Measurements from ENCODE around the gene PTPRN2.

The PTPRN2 gene

DNA sequence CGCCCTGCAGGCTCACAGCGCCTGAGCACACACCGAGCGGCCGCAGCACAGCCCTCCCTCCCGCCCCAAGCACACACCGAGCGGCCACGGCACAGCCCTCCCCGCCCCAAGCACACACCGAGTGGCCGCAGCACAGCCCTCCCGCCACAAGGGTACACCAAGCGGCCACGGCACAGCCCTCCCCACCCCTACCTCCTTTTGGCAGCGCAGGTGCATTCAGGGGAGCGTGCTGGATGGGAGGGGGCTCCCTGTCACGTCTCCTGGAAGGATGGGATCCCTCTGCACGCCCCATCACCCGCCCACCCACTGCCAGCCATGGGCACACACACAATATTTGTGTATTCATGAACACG lies 768.2 kb downstream of the PTPRN2 start:
- no peaks in the 10 kb centered on the region for H3K9me3 ChIP-seq (ENCODE audit: control insufficient read depth, insufficient read depth, low read length)
- H3K4me1 ChIP-seq (ENCODE audit: insufficient read depth, low read length) = no peaks in the 10 kb centered on the region
- no peaks in the 10 kb centered on the region for H3K36me3 ChIP-seq (ENCODE audit: insufficient read depth, low read length)
- H3K9ac ChIP-seq (ENCODE audit: low read depth, low read length) = no peak overlapping the region

DNA sequence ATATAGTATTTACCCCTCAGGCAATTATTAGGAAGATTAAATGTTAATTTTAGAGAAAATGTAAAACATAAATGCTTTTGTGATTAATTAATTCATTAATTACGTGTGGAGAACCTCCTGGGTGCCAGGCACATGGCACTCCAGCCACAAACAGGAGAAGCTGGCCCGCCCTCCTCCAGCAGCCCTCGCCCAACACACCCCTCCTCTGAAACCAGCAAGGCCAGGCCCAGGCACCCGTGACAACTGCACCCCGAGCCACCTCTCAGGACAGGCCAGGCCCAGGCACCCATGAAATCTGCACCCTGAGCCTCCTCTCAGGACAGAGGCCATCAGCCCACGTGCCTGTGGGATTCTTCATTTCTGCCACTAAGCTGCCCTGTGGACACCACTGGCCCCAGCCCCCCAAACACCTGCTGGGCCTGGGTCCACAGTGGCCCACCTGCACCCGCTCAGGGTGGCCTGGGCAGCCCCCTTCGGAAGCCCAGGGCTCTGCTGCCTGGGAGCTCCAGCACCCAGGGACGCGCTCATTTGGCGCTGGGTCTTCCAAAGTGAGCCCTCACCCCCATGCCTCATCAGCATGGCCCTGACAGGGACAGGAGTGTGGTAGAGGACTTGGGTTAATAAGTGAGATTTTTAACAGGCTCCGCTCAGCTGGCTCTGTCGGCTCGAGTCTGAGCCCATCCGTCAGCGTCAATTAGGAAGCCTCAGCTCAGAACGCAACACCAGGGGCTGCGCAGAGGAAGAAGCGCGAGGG lies 768.7 kb downstream of the PTPRN2 start:
- Histone ChIP-seq H3K4me1 (ENCODE audit: insufficient read depth, low read length) (no peaks in the 10 kb centered on the region), H3K9me3 (ENCODE audit: control insufficient read depth, insufficient read depth, low read length) (no peaks in the 10 kb centered on the region), H3K36me3 (ENCODE audit: insufficient read depth, low read length) (no peaks in the 10 kb centered on the region), H3K9ac (ENCODE audit: low read depth, low read length) (no peak overlapping the region)

DNA sequence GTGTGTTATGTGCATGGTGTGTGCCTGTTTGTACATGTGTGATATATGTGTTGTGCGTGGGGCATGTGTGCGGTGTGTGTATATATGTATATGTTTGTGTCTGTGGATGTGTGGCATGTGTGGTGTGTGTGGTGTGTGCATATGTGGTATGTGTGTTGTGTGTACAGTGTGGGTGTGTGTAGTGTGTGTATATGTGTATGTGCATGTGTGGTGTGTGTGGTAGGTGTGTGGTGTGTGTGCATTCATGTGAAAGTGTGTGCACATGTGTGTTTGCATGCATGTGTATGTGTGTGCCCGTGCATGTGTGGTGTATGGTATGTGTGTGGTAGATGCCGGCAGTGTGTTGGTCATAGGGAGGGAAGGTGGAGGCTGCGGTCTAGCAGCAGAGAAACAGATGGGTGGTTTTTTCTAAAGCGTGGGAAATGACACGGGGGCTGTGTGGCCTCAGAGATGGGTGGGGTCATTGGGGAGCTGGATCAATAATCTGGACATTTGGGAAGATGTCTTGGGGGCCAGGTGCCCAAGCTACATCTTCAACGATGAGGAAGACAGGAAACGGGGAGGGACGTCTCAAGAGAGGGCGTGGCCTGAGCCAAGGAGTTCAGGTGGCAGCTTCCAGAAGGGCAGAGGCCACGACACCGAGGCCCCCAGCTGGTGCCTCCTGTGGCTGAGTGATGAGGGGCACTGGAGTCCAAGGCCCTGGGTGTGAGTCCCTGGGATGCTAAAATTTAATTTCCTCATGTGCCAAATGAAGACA lies 769.5 kb downstream of the PTPRN2 start:
- H3K9ac ChIP-seq (ENCODE audit: low read depth, low read length) = no peak overlapping the region
- H3K9me3 ChIP-seq (ENCODE audit: control insufficient read depth, insufficient read depth, low read length) = no peaks in the 10 kb centered on the region
- no peaks in the 10 kb centered on the region for H3K4me1 ChIP-seq (ENCODE audit: insufficient read depth, low read length)
- no peaks in the 10 kb centered on the region for H3K36me3 ChIP-seq (ENCODE audit: insufficient read depth, low read length)

DNA sequence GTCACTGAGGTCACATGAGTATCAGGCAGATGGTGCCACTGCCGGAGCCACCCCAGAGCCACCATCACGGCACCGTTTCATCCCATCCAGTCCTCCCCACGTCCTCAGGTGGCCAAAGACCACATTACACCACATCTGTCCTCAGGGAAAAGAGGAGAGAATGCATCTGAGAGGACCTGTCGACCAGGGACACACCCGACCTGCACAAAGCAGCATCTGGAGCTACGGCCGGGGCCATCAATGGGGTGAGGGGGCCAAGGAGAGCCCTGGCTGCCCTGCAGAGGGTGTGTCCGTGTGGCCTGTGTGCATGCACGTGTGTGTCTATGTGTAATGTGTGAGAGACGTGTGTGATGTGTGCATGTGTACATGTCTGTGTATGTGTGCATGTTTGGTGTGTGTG lies 770.2 kb downstream of the PTPRN2 start:
- no peak overlapping the region for H3K9ac ChIP-seq (ENCODE audit: low read depth, low read length)
- no peaks in the 10 kb centered on the region for H3K36me3 ChIP-seq (ENCODE audit: insufficient read depth, low read length)
- no peaks in the 10 kb centered on the region for H3K4me1 ChIP-seq (ENCODE audit: insufficient read depth, low read length)
- H3K9me3 ChIP-seq (ENCODE audit: control insufficient read depth, insufficient read depth, low read length) = no peaks in the 10 kb centered on the region

GRCh38 chr7:157816526-157817250 lies 770.9 kb downstream of the PTPRN2 start:
- H3K9me3 ChIP-seq (ENCODE audit: control insufficient read depth, insufficient read depth, low read length) = no peaks in the 10 kb centered on the region
- H3K9ac ChIP-seq (ENCODE audit: low read depth, low read length) = no peak overlapping the region

DNA sequence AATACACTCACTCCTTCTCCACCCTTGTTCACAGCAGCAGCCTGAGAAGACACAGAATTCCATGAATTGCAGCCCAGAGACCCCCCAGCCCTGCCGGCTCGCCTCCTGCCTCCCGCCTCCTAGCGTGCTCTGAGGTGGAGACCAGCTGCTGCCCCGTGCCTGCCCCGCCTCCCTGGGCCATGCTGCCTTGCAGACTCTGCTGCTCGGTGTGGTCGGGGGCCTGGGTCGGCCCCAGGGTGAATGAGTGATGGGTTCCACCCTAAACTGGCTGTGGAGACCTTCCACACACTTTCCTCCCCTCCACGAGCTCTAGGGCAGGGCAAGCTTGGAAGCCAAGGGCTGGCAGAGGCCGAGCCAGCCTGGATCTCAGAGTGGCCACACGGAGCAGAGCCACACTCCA lies 771.5 kb downstream of the PTPRN2 start:
- no peak overlapping the region for H3K9ac ChIP-seq (ENCODE audit: low read depth, low read length)
- no peaks in the 10 kb centered on the region; the same call in 1 of the 2 replicates for H3K9me3 ChIP-seq (ENCODE audit: control insufficient read depth, insufficient read depth, low read length)
- H3K4me1 ChIP-seq (ENCODE audit: insufficient read depth, low read length) = no peaks in the 10 kb centered on the region
- no peaks in the 10 kb centered on the region for H3K36me3 ChIP-seq (ENCODE audit: insufficient read depth, low read length)

More at GRCh38 chr7:157816526-157817250, 770.9 kb downstream of the PTPRN2 start:
- Histone ChIP-seq H3K36me3 (ENCODE audit: insufficient read depth, low read length) (no peaks in the 10 kb centered on the region), H3K4me1 (ENCODE audit: insufficient read depth, low read length) (no peaks in the 10 kb centered on the region)

GRCh38 chr7:157815706-157816022 lies 772.0 kb downstream of the PTPRN2 start:
- no peaks in the 10 kb centered on the region for H3K36me3 ChIP-seq (ENCODE audit: insufficient read depth, low read length)
- H3K4me1 ChIP-seq (ENCODE audit: insufficient read depth, low read length) = no peaks in the 10 kb centered on the region
- H3K9ac ChIP-seq (ENCODE audit: low read depth, low read length) = no peak overlapping the region
- no peaks in the 10 kb centered on the region; the same call in 1 of the 2 replicates for H3K9me3 ChIP-seq (ENCODE audit: control insufficient read depth, insufficient read depth, low read length)

GRCh38 chr7:157814931-157815705 lies 772.5 kb downstream of the PTPRN2 start:
- Histone ChIP-seq H3K4me1 (ENCODE audit: insufficient read depth, low read length) (no peaks in the 10 kb centered on the region), H3K9me3 (ENCODE audit: control insufficient read depth, insufficient read depth, low read length) (no peaks in the 10 kb centered on the region; the same call in 1 of the 2 replicates)

GRCh38 chr7:157813741-157814661 lies 773.6 kb downstream of the PTPRN2 start:
- Histone ChIP-seq H3K9ac (ENCODE audit: low read depth, low read length) (no peak overlapping the region), H3K9me3 (ENCODE audit: control insufficient read depth, insufficient read depth, low read length) (peaks cover 5% of the 10 kb centered on the region; the same call in 1 of the 2 replicates), H3K36me3 (ENCODE audit: insufficient read depth, low read length) (no peaks in the 10 kb centered on the region), H3K4me1 (ENCODE audit: insufficient read depth, low read length) (no peaks in the 10 kb centered on the region)

More at GRCh38 chr7:157814931-157815705, 772.5 kb downstream of the PTPRN2 start:
- Histone ChIP-seq H3K36me3 (ENCODE audit: insufficient read depth, low read length) (no peaks in the 10 kb centered on the region), H3K9ac (ENCODE audit: low read depth, low read length) (no peak overlapping the region)

GRCh38 chr7:157813053-157813452 lies 774.6 kb downstream of the PTPRN2 start:
- Histone ChIP-seq H3K36me3 (ENCODE audit: insufficient read depth, low read length) (no peaks in the 10 kb centered on the region), H3K9me3 (ENCODE audit: control insufficient read depth, insufficient read depth, low read length) (peaks cover 14% of the 10 kb centered on the region)

DNA sequence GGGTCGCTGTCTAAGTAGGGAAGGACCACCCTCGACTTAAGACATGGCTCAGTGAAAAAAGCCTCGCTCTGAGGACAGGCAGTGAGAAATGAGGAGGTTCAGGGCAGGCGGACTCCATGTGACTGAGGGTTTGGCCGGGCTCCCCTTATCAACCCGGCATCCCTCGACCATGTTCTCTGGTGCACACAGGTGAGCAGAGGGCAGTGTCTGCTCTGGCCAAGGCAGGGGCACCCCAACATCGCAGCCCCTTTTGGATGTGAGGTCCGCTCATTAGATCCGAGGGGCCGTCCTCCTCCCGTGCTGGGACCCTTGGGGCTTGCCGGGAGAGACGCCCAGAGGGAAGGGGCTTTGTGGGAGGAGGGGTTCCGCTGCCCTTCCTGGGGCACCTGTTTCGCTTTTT lies 775.7 kb downstream of the PTPRN2 start:
- H3K9ac ChIP-seq (ENCODE audit: low read depth, low read length) = no peak overlapping the region
- H3K4me1 ChIP-seq (ENCODE audit: insufficient read depth, low read length) = no peaks in the 10 kb centered on the region
- H3K9me3 ChIP-seq (ENCODE audit: control insufficient read depth, insufficient read depth, low read length) = peaks cover 18% of the 10 kb centered on the region
- no peaks in the 10 kb centered on the region for H3K36me3 ChIP-seq (ENCODE audit: insufficient read depth, low read length)

More at GRCh38 chr7:157813053-157813452, 774.6 kb downstream of the PTPRN2 start:
- H3K4me1 ChIP-seq (ENCODE audit: insufficient read depth, low read length) = no peaks in the 10 kb centered on the region
- no peak overlapping the region for H3K9ac ChIP-seq (ENCODE audit: low read depth, low read length)

GRCh38 chr7:157809863-157810851 lies 777.5 kb downstream of the PTPRN2 start:
- no peaks in the 10 kb centered on the region for H3K4me1 ChIP-seq (ENCODE audit: insufficient read depth, low read length)
- no peak overlapping the region for H3K9ac ChIP-seq (ENCODE audit: low read depth, low read length)
- no peaks in the 10 kb centered on the region for H3K36me3 ChIP-seq (ENCODE audit: insufficient read depth, low read length)
- peaks cover 18% of the 10 kb centered on the region for H3K9me3 ChIP-seq (ENCODE audit: control insufficient read depth, insufficient read depth, low read length)

Data from ES-I3 (cell line).